Keratinocyte (primary cell): Measurements from ENCODE around the gene S100A4. TPM values are rescaled to one million over a fixed set of nuclear protein-coding genes. Genes with fewer than 3 reads are reported as not detected.
"Not testable (repeated sequence)": the region's sequence is repeated elsewhere in the genome, so short reads cannot be mapped to it uniquely, and the experiment has no call there.

Source experiments
- DNase-seq: peaks from one replicate; pipeline ENCODE4 v3.0.0-alpha.2; 2011; ENCODE audit warnings: low read depth, missing footprints, low spot score
- FAIRE-seq: peaks from 2 replicates; lab custom pipeline; 2011; peaks lifted over from hg19 to GRCh38; lab: Jason Lieb, UNC
- H2AFZ ChIP-seq: 2 replicates; pipeline ENCODE4 v1.6.0; 2012; ENCODE audit warnings: low read length, control low read depth, inconsistent platforms; ENCODE audit not compliant: control insufficient read depth
- H3K27ac ChIP-seq: 2 replicates; pipeline ENCODE4 v1.5.1; 2011; ENCODE audit warnings: low read length; ENCODE audit not compliant: control insufficient read depth, insufficient read depth
- H3K27me3 ChIP-seq: 3 replicates; pipeline ENCODE4 v1.6.0; 2011; ENCODE audit warnings: low read length; ENCODE audit not compliant: control insufficient read depth, insufficient read depth; ENCODE audit errors: extremely low read depth
- H3K36me3 ChIP-seq, 2 experiments: 2 replicates in 1 of 2; 3 replicates in 1 of 2; pipeline ENCODE4 v1.5.1; 2011; ENCODE audit warnings: low read length in 2 of 2, mild to moderate bottlenecking in 1 of 2; ENCODE audit not compliant: control insufficient read depth in 2 of 2, insufficient read depth in 2 of 2; ENCODE audit errors: extremely low read depth in 1 of 2
- H3K4me1 ChIP-seq: 3 replicates; pipeline ENCODE4 v1.5.1; 2011; ENCODE audit warnings: low read length; ENCODE audit not compliant: control insufficient read depth, insufficient read depth; ENCODE audit errors: extremely low read depth
- H3K4me2 ChIP-seq: 3 replicates; pipeline ENCODE4 v1.6.0; 2011; ENCODE audit warnings: low read depth, low read length; ENCODE audit not compliant: control insufficient read depth, insufficient read depth; ENCODE audit errors: extremely low read depth
- H3K4me3 ChIP-seq, 3 experiments: fragments of 200-600 bp in 1 of 3; sonication (generic) in 1 of 3; 2 replicates in 2 of 3; 3 replicates in 1 of 3; pipeline ENCODE4 v1.5.1; 2011 to 2016; ENCODE audit warnings: low read length in 3 of 3, mild to moderate bottlenecking in 3 of 3, control low read depth in 2 of 3, inconsistent platforms in 1 of 3, low read depth in 1 of 3, mixed read lengths in 1 of 3, mixed run types in 1 of 3, moderate library complexity in 1 of 3; ENCODE audit not compliant: control insufficient read depth in 2 of 3, insufficient read depth in 2 of 3; ENCODE audit errors: extremely low read depth in 1 of 3
- H3K79me2 ChIP-seq: 2 replicates; pipeline ENCODE4 v1.6.0; 2012; ENCODE audit warnings: low read length; ENCODE audit not compliant: control insufficient read depth, insufficient read depth
- H3K9ac ChIP-seq: 3 replicates; pipeline ENCODE4 v1.6.0; 2011; ENCODE audit warnings: low read length; ENCODE audit not compliant: control insufficient read depth, insufficient read depth; ENCODE audit errors: extremely low read depth
- H3K9me1 ChIP-seq: 3 replicates; pipeline ENCODE4 v1.6.0; 2011; ENCODE audit warnings: low read length; ENCODE audit not compliant: control insufficient read depth, insufficient read depth; ENCODE audit errors: extremely low read depth
- H3K9me3 ChIP-seq: 2 replicates; pipeline ENCODE4 v1.5.1; 2012; ENCODE audit warnings: low read depth, low read length; ENCODE audit not compliant: control insufficient read depth
- H4K20me1 ChIP-seq: 3 replicates; pipeline ENCODE4 v1.6.0; 2011; ENCODE audit warnings: low read length; ENCODE audit not compliant: control insufficient read depth, insufficient read depth; ENCODE audit errors: extremely low read depth
- EZH2 ChIP-seq: IDR thresholded peaks from one replicate; pipeline ENCODE4 v1.6.1; 2012; ENCODE audit warnings: inconsistent platforms, mild to moderate bottlenecking, low read length, moderate library complexity
- dilution Hi-C: fragments of 300-500 bp; cut with MboI; formaldehyde crosslinking; loops from one replicate; pipeline ENCODE4 v1.7.0; 2020; ENCODE audit warnings: low sequenced_read_pairs; ENCODE audit not compliant: extremely low pct_ligation_motif_present
- polyA plus RNA-seq, 5 experiments: library from polyadenylated mRNA; depleted of rRNA in 3 of 5; stranded (reverse) in 3 of 5; stranded (forward) in 1 of 5; unstranded in 1 of 5; fragments of >200 nt; gene quantifications; 1 replicate in 1 of 5; 2 replicates in 3 of 5; 3 replicates in 1 of 5; pipeline versions ENCODE4 v1.2.1 to v1.2.3, GENCODE V29; 2011 to 2012; ENCODE audit warnings: missing spikeins in 2 of 5, low read depth in 1 of 5, low replicate concordance in 1 of 5
- TF ChIP-seq, protein P1 (sequence below), 3 experiments: IDR thresholded peaks in 1 of 3; conservative IDR thresholded peaks in 1 of 3; optimal IDR thresholded peaks in 1 of 3; 2 replicates in 2 of 3; 3 replicates in 1 of 3; pipeline versions ENCODE3 to v1.5.1; 2011; ENCODE audit warnings: low read length in 3 of 3, mild to moderate bottlenecking in 3 of 3, moderate library complexity in 2 of 3, control low read depth in 1 of 3, inconsistent platforms in 1 of 3; ENCODE audit not compliant: insufficient read depth in 2 of 3; ENCODE audit errors: extremely low read depth in 1 of 3

Gene S100A4
- polyA plus RNA-seq, 1 donor (not counting 4 experiments of a cell fraction or from before 2014, with no cell fraction given): 21.4 TPM

DNA sequence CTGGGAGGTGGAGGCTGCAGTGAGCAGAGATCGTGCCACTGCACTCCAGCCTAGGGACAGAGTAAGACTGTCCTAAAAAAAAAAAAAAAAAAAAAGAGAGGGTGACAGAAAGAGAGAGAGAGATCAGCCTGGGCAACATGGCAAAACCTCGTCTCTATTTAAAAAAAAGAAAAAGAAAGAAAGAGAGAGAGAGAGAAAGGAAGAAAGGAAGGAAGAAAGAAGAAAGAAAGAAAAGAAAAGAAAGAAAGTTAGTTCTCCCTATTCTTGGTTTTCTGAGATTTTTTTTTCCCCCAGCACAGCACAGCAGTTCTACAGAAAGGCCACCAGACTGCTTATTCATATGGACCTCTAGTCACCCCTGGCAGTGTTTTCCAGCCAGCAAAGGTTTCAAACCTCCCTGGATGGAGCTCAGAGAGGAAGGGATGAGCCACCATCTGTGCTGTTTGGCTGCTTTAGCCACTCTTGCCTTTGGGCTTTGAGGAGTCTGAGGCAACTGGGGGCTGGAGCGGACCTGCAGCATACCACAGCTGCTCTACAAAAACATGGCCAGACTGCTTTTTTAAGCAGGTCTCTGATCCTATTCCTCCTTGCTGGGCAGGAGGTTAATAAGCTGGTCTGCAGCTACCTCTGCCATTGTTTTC lies 20.4 kb downstream of the S100A4 start:
- Histone ChIP-seq H3K9ac (peak overlapping the region; percentile 26), H3K27ac (peak overlapping the region; percentile 95), H3K79me2 (no peaks in the 10 kb centered on the region), H3K9me1 (peaks cover 2% of the 10 kb centered on the region), H3K4me2 (peak overlapping the region; percentile 86), H3K36me3 (no peaks in the 10 kb centered on the region), H3K9me3 (no peaks in the 10 kb centered on the region), H2AFZ (peak overlapping the region; percentile 36), H3K4me3 (no peak overlapping the region), H4K20me1 (no peaks in the 10 kb centered on the region), H3K4me1 (peaks cover 37% of the 10 kb centered on the region), H3K27me3 (no peaks in the 10 kb centered on the region)
- dilution Hi-C loops: no loop called here
- no peak for TF ChIP-seq EZH2
- TF ChIP-seq, protein P1, sequence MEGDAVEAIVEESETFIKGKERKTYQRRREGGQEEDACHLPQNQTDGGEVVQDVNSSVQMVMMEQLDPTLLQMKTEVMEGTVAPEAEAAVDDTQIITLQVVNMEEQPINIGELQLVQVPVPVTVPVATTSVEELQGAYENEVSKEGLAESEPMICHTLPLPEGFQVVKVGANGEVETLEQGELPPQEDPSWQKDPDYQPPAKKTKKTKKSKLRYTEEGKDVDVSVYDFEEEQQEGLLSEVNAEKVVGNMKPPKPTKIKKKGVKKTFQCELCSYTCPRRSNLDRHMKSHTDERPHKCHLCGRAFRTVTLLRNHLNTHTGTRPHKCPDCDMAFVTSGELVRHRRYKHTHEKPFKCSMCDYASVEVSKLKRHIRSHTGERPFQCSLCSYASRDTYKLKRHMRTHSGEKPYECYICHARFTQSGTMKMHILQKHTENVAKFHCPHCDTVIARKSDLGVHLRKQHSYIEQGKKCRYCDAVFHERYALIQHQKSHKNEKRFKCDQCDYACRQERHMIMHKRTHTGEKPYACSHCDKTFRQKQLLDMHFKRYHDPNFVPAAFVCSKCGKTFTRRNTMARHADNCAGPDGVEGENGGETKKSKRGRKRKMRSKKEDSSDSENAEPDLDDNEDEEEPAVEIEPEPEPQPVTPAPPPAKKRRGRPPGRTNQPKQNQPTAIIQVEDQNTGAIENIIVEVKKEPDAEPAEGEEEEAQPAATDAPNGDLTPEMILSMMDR (optimal IDR thresholded peaks at IDR 0.05 in 1 of 3, IDR thresholded peaks at IDR 0.05 in 1 of 3, conservative IDR thresholded peaks at IDR 0.05 in 1 of 3; ENCODE audit: extremely low read depth in 1 of 3, insufficient read depth in 2 of 3, low read length in 3 of 3): no peak
- no peak for DNase-seq
- peak; percentile 49 for FAIRE-seq

- H3K4me2 ChIP-seq, H2AFZ ChIP-seq, H3K27ac ChIP-seq, H4K20me1 ChIP-seq, DNase-seq, H3K9me1 ChIP-seq, H3K9me3 ChIP-seq, H3K36me3 ChIP-seq, H3K4me3 ChIP-seq, H3K9ac ChIP-seq, H3K79me2 ChIP-seq, H3K27me3 ChIP-seq, FAIRE-seq, dilution Hi-C loops: not testable (repeated sequence)
- H3K4me1 ChIP-seq: peaks cover 32% of the 10 kb centered on the region
Observed at GRCh38 chr1:153522353-153523048, 23.1 kb downstream of the S100A4 start.

DNA sequence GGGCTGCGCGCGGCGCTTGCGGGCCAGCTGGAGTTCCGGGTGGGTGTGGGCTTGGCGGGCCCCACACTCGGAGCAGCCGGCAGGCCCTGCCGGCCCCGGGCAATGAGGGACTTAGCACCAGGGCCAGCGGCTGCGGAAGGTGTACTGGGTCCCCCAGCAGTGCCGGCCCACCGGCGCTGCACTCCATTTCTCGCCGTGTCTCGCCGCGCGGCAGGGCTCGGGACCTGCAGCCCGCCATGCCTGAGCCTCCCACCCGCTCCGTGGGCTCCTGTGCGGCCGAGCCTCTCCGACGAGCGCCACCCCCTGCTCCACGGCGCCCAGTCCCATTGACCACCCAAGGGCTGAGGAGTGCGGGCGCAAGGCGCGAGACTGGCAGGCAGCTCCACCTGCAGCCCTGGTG lies 23.8 kb downstream of the S100A4 start:
- dilution Hi-C loops, H3K79me2 ChIP-seq, H3K9ac ChIP-seq, H3K27ac ChIP-seq, DNase-seq, H4K20me1 ChIP-seq, H3K9me1 ChIP-seq, H3K27me3 ChIP-seq, H2AFZ ChIP-seq, H3K4me2 ChIP-seq, FAIRE-seq, H3K4me3 ChIP-seq, H3K9me3 ChIP-seq, H3K36me3 ChIP-seq: not testable (repeated sequence)
- peaks cover 25% of the 10 kb centered on the region for H3K4me1 ChIP-seq
